ENCODE measurements around the gene MACROH2A2. TPM values are rescaled to one million over a fixed set of nuclear protein-coding genes. Genes with fewer than 3 reads are reported as not detected.

Gene MACROH2A2
- total and polyA plus RNA-seq, 2 donors (not counting 1 experiment from before 2014, with no cell fraction given), result not detected

- Histone ChIP-seq H3K4me3 (ENCODE audit: control extremely low read depth in 1 of 5, extremely low read depth in 1 of 5, insufficient read depth in 1 of 5, low read depth in 2 of 5, low read length in 4 of 5) (no peak overlapping the region), H3K27ac (ENCODE audit: low read length in 2 of 2) (no peak overlapping the region)
- CTCF ChIA-PET, result interaction anchor here (1.3 kb wide), 1 partner anchor 45 kb away, joined by 4 read pairs; no protein-coding TSS in a partner anchor
Observed at GRCh38 chr10:70160798-70161197, 108.2 kb downstream of the MACROH2A2 start.

More at GRCh38 chr10:70160798-70161197, 108.2 kb downstream of the MACROH2A2 start:
- Histone ChIP-seq H3K79me2 (ENCODE audit: control insufficient read depth, insufficient read depth, low read length) (peaks cover 61% of the 10 kb centered on the region), H3K9me3 (ENCODE audit: control extremely low read depth in 1 of 3, control insufficient read depth in 2 of 3, insufficient read depth in 1 of 3, low read length in 2 of 3) (no peaks in the 10 kb centered on the region), H2AFZ (ENCODE audit: insufficient read depth, low read depth, low read length, poor library complexity, severe bottlenecking) (no peak overlapping the region), H3K4me2 (replicated peaks; ENCODE audit: low read depth, low read length, poor library complexity, severe bottlenecking) (no peak overlapping the region), H3K36me3 (replicated peaks in 1 of 2; ENCODE audit: control extremely low read depth in 1 of 2, control insufficient read depth in 1 of 2, extremely low read depth in 1 of 2, insufficient read depth in 2 of 2, low read length in 1 of 2) (peaks cover 5 to 58% of the 10 kb centered on the region in 2 experiments), H3K9ac (ENCODE audit: low read length) (no peak overlapping the region), H3K4me1 (ENCODE audit: control insufficient read depth in 2 of 2, insufficient read depth in 2 of 2, low read length in 2 of 2) (peaks cover 13 to 16% of the 10 kb centered on the region in 2 donors), H4K20me1 (ENCODE audit: control insufficient read depth, insufficient read depth, low read length, poor library complexity, severe bottlenecking) (peaks cover 41% of the 10 kb centered on the region), H3K27me3 (replicated peaks in 1 of 4; ENCODE audit: control extremely low read depth in 1 of 4, control insufficient read depth in 3 of 4, insufficient read depth in 4 of 4, low read length in 3 of 4) (no peaks in the 10 kb centered on the region)
- peaks cover 38% of the 10 kb centered on the region for H3K4me1 Mint-ChIP-seq
- no peaks in the 10 kb centered on the region for H3K9me3 Mint-ChIP-seq (ENCODE audit: insufficient read depth)
- no peaks in the 10 kb centered on the region for H3K27me3 Mint-ChIP-seq
- intact Hi-C loops (cut with micrococcal nuclease), result no loop called here
- ATAC-seq (ENCODE audit: low read depth) (no peak), DNase-seq (no peak)
- H3K27ac Mint-ChIP-seq, result no peak overlapping the region
- no peak overlapping the region for H3K4me3 Mint-ChIP-seq
- TF ChIP-seq CTCF (IDR thresholded peaks at IDR 0.05) (no peak), EZH2 (IDR thresholded peaks at IDR 0.05; ENCODE audit: borderline replicate concordance, insufficient read depth, low read depth, low read length, poor library complexity, severe bottlenecking) (no peak)
- WGBS (ENCODE audit: insufficient coverage), result no CpG with 5 or more reads among the region's 1 CpG
- POLR2A ChIA-PET, result interaction anchor here (1.0 kb wide), 1 partner anchor 14 kb away, joined by 3 read pairs; the partner anchor contains the start of gene TYSND1

Other genes starting within 250 kb of the MACROH2A2 start
- gene AIFM2, start 80.0 kb downstream of the MACROH2A2 start, total RNA-seq, result 8.1 and 9.3 TPM in 2 replicates
- gene AIFM2, start 80.0 kb downstream of the MACROH2A2 start, polyA plus RNA-seq, result 5.6 and 6.2 TPM in 2 replicates
- 34.1 and 34.7 TPM in 2 replicates for gene TYSND1, start 93.9 kb downstream of the MACROH2A2 start, total RNA-seq
- gene TYSND1, start 93.9 kb downstream of the MACROH2A2 start, polyA plus RNA-seq, result 25.8 and 28.0 TPM in 2 replicates
- gene SAR1A, start 117.7 kb downstream of the MACROH2A2 start, total RNA-seq, result 62.1 and 68.8 TPM in 2 replicates
- 12.7 and 44.4 TPM in 2 replicates for gene SAR1A, start 117.7 kb downstream of the MACROH2A2 start, polyA plus RNA-seq
- gene PPA1, start 180.6 kb downstream of the MACROH2A2 start, total RNA-seq, result 39.4 and 40.6 TPM in 2 replicates
- gene PPA1, start 180.6 kb downstream of the MACROH2A2 start, polyA plus RNA-seq, result 28.6 and 31.8 TPM in 2 replicates
- not detected in 2 replicates for gene NPFFR1, start 231.2 kb downstream of the MACROH2A2 start, total RNA-seq
- gene NPFFR1, start 231.2 kb downstream of the MACROH2A2 start, polyA plus RNA-seq, result not detected in 2 replicates